Coronary artery (tissue), 2 donors: ENCODE measurements around the gene EFNA1.

ENCODE experiments used
- DNase-seq: peaks from one replicate; pipeline ENCODE4 v3.0.0-alpha.2; 2017; ENCODE audit warnings: low spot score
- H3K27ac ChIP-seq, 2 donors: fragments of 200-600 bp; sonication (generic); one replicate each; pipeline ENCODE4 v1.5.1; 2016 to 2019
- H3K4me3 ChIP-seq: fragments of 200-600 bp; sonication (generic); 2 replicates; pipeline ENCODE4 v1.5.1; 2016; ENCODE audit warnings: mild to moderate bottlenecking, moderate library complexity
- CTCF ChIP-seq: fragments of 200-600 bp; sonication (generic); IDR thresholded peaks from one replicate; pipeline ENCODE4 v1.5.1; 2019; ENCODE audit warnings: antibody characterized with exemption

The EFNA1 gene

DNA sequence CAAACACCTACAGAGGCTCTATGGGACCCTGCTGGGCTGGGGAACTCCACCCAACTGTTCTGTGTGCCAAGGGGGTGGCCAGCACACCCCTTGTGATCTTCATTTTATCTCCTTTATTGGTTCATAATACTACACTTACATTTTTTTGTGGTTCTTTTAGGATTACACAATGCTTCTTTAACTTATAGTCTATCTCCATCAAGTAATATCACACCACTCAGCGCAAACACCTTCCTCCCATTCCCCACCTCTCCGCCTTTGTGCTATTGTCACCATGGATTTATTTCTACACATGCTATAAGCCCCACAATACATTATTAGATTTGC lies 33.1 kb upstream of the EFNA1 start:
- H3K27ac ChIP-seq = peak overlapping the region; percentile 19 to 66
- TF ChIP-seq CTCF = no peak
- no peak for DNase-seq
- no peak overlapping the region for H3K4me3 ChIP-seq

DNA sequence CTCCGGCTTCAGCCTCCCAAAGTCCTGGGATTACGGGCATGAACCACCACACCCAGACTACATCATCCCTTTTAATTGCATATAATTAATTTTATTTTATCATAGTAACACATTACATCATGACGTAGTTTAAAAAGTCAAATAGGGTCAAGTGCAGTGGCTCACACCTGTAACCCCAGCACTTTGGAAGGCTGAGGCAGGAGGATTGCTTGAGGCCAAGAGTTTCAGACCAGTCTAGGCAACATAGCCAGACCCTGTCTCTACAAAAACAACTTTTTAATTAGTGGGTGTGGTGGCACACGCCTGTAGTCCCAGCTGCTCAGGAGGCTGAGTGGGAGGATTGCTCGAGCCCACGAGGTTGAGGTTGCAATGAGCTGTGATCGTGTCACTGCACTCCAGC lies 28.3 kb upstream of the EFNA1 start:
- TF ChIP-seq CTCF = no peak
- Histone ChIP-seq H3K4me3 (no peak overlapping the region), H3K27ac (no peak overlapping the region)
- DNase-seq = no peak

DNA sequence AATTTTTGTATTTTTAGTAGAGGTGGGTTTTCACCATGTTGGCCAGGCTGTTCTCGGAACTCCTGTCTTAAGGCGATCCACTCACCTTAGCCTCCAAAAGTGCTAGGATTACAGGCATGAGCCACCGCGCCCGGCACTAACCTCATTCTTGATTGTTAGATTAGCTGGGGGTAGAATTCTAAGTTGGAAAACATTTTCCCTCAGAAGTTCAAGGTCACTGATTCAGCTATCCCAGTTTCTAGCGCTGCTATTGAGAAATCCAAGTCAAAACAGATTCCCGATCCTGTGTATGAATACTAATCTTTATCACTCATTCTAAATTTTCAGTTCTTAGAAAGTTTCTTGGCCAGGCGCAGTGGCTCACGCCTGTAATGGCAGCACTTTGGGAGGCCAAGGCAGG lies 24.4 kb upstream of the EFNA1 start:
- no peak for DNase-seq
- Histone ChIP-seq H3K4me3 (no peak overlapping the region), H3K27ac (no peak overlapping the region)
- no peak for TF ChIP-seq CTCF

DNA sequence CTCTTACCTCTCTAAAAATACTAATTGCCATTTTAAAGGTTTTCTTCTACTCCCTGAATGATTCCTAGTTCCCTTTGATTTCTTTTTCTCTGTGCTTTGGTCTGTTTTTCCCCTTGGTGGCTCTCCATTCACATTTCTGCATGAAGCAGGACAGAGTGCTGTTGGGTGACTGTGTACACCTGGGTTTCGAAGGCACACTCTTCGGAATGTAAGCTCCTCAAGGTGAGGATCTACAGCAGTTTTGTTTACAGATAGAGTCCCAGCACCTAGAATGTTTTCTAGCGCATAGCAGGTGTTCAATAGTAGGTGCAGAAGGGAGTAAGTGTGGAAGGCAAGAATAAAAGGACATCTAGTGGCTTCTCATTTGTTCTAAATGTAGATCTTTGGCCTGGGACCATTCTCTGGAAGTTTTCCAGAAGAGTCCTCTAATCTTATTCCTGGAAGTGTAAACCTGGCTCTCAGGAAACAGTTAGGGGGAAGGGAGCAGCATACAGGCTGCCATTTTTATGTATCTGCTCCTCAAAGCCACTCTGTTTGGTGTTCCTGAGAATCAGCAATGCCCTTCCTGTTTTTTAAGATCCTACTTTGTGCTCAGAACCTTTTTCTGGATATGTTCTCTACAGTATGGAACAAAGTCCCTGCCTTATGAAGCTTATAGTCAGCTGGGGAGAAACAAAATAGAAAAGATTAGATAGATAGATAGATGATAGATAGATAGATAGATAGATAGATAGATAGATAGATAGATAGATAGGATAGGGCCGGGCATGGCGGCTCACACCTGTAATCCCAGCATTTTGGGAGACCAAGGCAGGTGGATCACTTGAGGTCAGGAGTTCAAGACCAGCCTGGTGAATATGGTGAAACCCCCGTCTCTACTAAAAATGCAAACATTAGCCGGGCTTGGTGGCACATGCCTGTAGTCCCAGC lies 22.8 kb upstream of the EFNA1 start:
- TF ChIP-seq CTCF = no peak
- Histone ChIP-seq H3K4me3 (no peak overlapping the region), H3K27ac (no peak overlapping the region)
- DNase-seq = no peak

- no peak overlapping the region for H3K4me3 ChIP-seq
- no peak for DNase-seq
- no peak for TF ChIP-seq CTCF
- no peak overlapping the region for H3K27ac ChIP-seq
Observed at GRCh38 chr1:155105604-155106011, 22.1 kb upstream of the EFNA1 start.

- DNase-seq = no peak
- Histone ChIP-seq H3K27ac (no peak overlapping the region), H3K4me3 (no peak overlapping the region)
- TF ChIP-seq CTCF = no peak
Observed at GRCh38 chr1:155106862-155107261, 20.8 kb upstream of the EFNA1 start.
